Glutamatergic neuron (in vitro differentiated cells): ENCODE data around the gene DRD4. TPM values are rescaled to one million over a fixed set of nuclear protein-coding genes. Genes with fewer than 3 reads are reported as not detected.

Experiments used
- DNase-seq: peaks from one replicate; pipeline ENCODE4 v3.0.0; 2022
- H3K27ac Mint-ChIP-seq: one replicate; pipeline ENCODE4 v1.8.0; 2020; ENCODE audit warnings: mild to moderate bottlenecking, mixed read lengths, inconsistent platforms; ENCODE audit not compliant: unreplicated experiment
- H3K27me3 Mint-ChIP-seq: one replicate; pipeline ENCODE4 v1.8.0; 2020; ENCODE audit warnings: mild to moderate bottlenecking, moderate library complexity, mixed read lengths, inconsistent platforms; ENCODE audit not compliant: unreplicated experiment
- H3K36me3 Mint-ChIP-seq: one replicate; pipeline ENCODE4 v1.8.0; 2020; ENCODE audit warnings: mild to moderate bottlenecking, mixed read lengths, inconsistent platforms; ENCODE audit not compliant: unreplicated experiment
- H3K4me1 Mint-ChIP-seq: one replicate; pipeline ENCODE4 v1.8.0; 2020; ENCODE audit warnings: mild to moderate bottlenecking, low read depth, mixed read lengths, inconsistent platforms; ENCODE audit not compliant: unreplicated experiment
- H3K4me3 Mint-ChIP-seq: one replicate; pipeline ENCODE4 v1.8.0; 2020; ENCODE audit warnings: mild to moderate bottlenecking, mixed read lengths, inconsistent platforms; ENCODE audit not compliant: unreplicated experiment
- H3K9me3 Mint-ChIP-seq: one replicate; pipeline ENCODE4 v1.8.0; 2020; ENCODE audit warnings: mild to moderate bottlenecking, moderate library complexity, mixed read lengths, inconsistent platforms; ENCODE audit not compliant: unreplicated experiment
- CTCF ChIP-seq: fragments of 200-600 bp; sonication (generic); IDR thresholded peaks from one replicate; pipeline ENCODE4 v1.5.0; 2021; ENCODE audit not compliant: partially characterized antibody, unreplicated experiment
- total RNA-seq: library from RNA; stranded (reverse); fragmentation: NEBNext Ultra II Directional; extraction: Animal tissue kit (Norgen Biotek cat#: 25700); gene quantifications from one replicate; pipeline ENCODE4 v1.2.1, GENCODE V29; 2021; ENCODE audit not compliant: unreplicated experiment

The DRD4 gene
- total RNA-seq, 1 donor from 2014 or later = 2.9 TPM

GRCh38 chr11:656866-657265, 19.8 kb downstream of the DRD4 start:
- Mint-ChIP-seq H3K36me3 (no peaks in the 10 kb centered on the region), H3K4me1 (no peaks in the 10 kb centered on the region), H3K27ac (no peak overlapping the region), H3K4me3 (no peak overlapping the region), H3K9me3 (no peaks in the 10 kb centered on the region), H3K27me3 (no peaks in the 10 kb centered on the region)
- DNase-seq = no peak
- no peak for TF ChIP-seq CTCF

DNA sequence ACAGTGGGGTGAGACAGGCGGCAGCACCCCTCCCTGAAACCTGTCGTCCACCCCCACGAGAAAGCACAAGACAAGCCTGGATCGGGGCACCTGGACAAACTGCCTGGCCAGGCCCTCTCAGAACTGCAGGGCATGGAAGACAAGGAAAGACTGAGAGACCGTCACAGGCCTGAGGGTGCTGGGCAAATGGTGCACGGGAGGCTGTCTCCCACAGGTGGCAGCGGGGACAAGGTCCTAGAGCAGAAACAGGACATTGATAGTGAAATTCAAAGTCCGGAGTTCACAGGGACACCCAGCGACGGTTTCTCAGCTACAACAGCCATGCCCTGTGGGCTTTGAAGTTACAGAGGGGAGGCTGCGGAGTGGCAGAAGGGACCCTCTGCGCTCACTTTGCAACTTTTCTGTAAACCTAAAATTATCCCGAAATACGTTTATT, 20.6 kb downstream of the DRD4 start:
- Mint-ChIP-seq H3K4me3 (no peak overlapping the region), H3K36me3 (no peaks in the 10 kb centered on the region), H3K9me3 (no peaks in the 10 kb centered on the region), H3K27ac (no peak overlapping the region), H3K4me1 (no peaks in the 10 kb centered on the region), H3K27me3 (no peaks in the 10 kb centered on the region)
- TF ChIP-seq CTCF = no peak
- DNase-seq = no peak

- no peak for TF ChIP-seq CTCF
- Mint-ChIP-seq H3K4me3 (no peak overlapping the region), H3K4me1 (no peaks in the 10 kb centered on the region), H3K36me3 (no peaks in the 10 kb centered on the region), H3K27ac (no peak overlapping the region), H3K9me3 (no peaks in the 10 kb centered on the region), H3K27me3 (no peaks in the 10 kb centered on the region)
- no peak for DNase-seq
Measured at GRCh38 chr11:659532-660085, 22.5 kb downstream of the DRD4 start.

GRCh38 chr11:660281-660680, 23.2 kb downstream of the DRD4 start:
- peaks cover under 1% of the 10 kb centered on the region for H3K9me3 Mint-ChIP-seq
- no peak for TF ChIP-seq CTCF
- H3K4me3 Mint-ChIP-seq = no peak overlapping the region
- DNase-seq = no peak
- H3K27me3 Mint-ChIP-seq = peaks cover under 1% of the 10 kb centered on the region
- no peaks in the 10 kb centered on the region for H3K4me1 Mint-ChIP-seq
- no peaks in the 10 kb centered on the region for H3K36me3 Mint-ChIP-seq
- H3K27ac Mint-ChIP-seq = no peak overlapping the region

DNA sequence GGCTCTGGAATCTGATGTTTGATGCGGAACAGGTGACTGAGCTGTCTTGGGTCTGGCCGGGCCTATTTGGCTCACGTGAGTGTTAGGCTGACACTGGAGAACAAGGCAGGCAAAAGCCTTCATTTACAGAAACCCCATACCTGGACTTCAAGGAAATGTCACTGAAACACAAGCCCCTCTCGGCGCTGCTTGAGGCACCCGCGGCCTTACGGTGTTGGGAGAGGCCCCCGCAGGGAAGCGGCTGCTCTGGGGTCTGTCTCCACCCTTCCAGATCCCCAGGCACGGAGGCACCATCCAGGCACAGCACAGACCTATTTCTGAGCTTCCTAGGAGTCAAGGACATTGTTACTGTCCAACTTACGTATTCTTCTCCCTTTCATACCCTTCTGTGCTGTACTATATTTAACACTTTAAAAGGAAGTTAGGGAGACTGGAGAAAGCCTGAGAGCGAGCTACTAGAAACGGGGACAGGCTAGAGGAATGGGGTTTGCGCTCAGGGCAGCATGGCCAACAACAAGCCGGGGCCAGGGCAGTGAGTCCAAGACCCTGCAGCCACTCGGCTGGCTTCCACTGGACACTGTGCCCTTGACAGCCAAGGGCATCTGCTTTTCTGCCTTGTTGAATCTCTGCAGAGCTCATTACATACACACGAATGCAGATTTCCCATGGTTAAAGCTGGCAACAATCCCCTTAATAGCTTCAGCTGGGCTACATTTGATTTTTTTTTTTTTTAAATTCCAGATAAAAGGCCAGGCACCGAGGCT, 23.8 kb downstream of the DRD4 start:
- H3K27ac Mint-ChIP-seq = no peak overlapping the region
- TF ChIP-seq CTCF = no peak
- no peak for DNase-seq
- no peaks in the 10 kb centered on the region for H3K4me1 Mint-ChIP-seq
- H3K4me3 Mint-ChIP-seq = no peak overlapping the region
- peaks cover 2% of the 10 kb centered on the region for H3K27me3 Mint-ChIP-seq
- peaks cover 3% of the 10 kb centered on the region for H3K9me3 Mint-ChIP-seq
- no peaks in the 10 kb centered on the region for H3K36me3 Mint-ChIP-seq
